Activated CD4-positive, alpha-beta T cell treated with anti-CD3 and anti-CD28 coated beads, Interleukin-2, amount 50 U/mL, for 4 hours (primary cell): ENCODE results near the gene MCRS1.

Experiments used
- DNase-seq, 2 experiments: peaks; one replicate each; pipeline ENCODE4 v3.0.0-alpha.2; 2020

Gene MCRS1

DNA sequence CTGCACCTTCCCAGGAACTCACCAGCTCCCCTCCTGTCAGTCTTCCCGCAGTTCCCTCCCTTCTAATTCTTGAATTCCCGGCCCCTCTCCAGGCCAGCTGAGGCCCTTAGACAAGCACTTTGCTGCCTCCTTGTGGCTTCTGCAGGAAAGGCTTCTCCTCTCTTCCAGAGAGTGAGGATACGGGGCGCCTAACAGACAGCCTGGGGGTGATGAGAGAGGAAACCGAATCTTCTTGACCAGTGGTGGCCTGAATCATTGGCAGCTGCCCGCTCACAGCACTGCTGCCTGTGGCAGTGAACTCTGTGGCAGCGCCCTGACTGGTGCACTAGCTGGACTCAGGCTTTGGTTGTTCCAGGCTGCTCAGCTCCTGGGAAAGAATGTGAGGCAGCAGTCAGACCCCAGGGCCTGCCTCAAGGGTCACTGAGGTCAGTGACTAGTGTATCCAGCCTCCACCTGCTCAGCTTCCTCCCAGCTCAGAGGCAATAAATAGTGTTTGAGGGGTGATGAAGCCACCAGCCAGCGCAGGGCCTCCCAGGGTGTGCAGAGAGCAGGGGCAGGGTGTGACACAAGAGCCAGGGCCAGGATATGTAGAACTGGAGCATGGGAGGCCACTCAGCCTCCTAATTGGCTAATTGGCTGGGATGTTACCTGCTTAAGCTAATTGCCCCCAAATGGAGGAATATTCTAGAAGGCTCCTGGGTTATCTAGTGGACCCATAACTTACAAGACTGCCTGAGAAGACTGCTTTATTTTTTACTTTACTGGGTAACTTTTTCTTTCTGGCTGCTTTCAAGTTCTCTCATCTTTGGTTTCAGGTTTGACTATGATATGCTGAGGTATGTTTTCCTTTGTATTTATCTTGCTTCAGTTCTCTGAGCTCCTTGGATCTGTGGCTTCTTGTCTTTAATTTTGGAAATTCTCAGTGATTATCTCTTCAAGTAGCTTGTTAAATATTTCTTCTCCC, 12.9 kb upstream of the MCRS1 start:
- peak; percentile 39 to 44 for DNase-seq

DNA sequence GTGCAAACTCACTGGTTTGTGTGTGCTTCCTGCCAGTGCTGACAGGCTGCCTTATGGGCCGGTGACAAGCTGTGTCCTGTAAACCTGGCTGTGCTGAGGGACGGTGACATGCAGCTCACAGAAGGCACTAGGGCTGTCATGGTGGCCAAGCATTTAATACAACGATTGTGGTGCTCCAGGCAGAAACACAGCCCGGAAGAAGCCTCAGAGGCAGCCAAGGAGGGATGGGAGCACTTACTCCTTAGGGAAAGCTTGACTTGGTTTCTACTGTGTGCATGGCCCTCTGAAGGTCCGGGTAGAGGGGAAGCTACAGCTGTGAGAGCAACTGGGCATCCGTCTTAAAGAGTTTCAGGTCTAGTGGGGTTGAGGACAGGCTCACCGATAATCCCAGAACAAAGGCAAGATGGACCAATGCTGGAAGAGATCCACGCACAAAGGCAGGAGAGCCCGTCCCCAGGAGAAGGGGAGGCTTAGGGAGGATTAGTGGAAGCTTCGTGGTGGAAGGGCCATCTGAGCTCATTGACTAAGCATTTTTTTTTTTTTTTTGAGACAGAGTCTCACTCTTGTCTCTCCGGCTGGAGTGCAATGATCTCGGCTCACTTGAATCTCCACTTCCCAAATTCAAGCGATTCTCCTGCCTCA, 10.7 kb upstream of the MCRS1 start:
- DNase-seq: no peak

DNA sequence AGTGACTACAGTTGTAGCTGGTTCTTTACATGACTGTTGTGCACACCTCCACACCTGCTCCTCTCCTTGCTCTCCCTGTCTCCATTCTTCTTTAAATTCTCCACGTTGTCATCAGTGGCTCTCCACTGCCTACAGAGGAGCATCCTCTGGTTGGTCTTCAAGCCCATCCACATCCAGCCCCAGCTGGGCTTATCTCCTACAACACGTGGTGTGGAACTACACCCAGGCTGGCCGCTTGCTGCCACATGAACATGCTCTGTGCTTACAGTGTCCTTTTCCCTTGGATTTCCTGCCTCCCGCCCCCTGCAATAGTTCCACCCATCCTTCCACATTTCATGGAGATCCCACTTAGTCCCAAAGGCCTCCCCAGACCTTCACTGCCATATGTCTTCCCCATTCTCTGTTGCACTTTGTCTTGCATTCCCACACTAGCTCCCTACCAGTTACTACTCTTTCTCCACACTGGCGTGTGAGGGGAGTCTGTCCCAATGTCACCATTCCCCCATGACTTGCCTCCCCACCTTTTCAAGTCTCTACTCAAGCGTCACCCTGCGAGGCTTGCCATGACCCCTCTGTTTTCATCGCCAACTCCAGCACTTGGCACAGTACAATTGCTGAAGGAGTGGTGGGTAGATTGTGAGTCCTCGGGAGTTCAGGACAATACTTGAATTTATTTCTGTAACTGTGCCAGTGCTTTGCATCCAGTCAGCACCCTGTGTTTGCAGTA, 9.8 kb upstream of the MCRS1 start:
- DNase-seq: no peak

DNA sequence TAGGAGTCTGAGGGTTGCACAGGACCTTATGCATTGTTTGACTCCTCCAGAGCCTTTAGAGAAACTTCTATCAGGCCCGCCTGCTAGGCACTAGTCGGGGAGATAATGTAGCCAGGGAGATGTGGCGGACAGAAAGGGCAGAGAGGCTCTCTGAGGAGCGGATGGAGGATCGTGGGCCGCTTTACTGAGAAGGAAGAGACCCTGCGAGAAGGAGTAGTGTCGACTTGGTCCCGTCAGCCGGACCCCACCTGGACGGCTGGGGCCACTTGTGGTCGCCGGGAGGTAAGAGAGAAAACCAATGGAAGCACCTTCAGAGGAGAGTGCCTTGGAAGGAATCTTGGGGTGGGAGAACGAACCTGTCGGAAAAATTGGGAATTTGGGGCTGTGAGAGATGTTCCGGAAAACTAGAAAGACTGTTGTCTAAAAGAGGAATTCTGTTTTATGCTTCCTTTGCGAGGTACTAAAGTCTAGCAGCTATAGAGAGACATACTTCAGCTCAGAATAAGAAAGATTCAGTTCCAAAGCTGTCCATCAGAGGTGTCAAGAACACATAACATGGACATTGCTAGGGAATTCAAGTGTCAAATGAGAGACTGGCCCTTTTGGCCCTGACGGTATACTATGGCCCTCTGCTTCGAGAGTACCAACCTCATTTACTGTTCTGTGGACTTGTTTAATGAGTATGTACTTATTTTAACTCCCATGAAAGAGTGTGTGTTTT, 660 bp upstream of the MCRS1 start:
- DNase-seq: no peak

DNA sequence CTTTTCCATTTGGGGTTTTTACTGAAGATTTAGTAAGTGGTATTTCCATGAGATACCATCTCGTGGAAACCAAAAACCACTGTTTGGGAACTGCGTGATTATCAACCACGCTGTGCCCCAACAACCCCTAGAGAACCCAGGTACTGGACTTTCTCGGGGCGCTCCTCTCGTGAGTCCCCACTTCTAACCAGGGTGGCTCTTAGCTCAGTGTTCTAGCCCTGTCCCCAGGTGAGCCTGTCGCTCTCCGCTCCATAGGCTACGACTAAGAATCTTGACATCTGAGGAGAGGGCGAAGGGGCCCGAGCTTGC, 686 bp downstream of the MCRS1 start:
- no peak for DNase-seq

DNA sequence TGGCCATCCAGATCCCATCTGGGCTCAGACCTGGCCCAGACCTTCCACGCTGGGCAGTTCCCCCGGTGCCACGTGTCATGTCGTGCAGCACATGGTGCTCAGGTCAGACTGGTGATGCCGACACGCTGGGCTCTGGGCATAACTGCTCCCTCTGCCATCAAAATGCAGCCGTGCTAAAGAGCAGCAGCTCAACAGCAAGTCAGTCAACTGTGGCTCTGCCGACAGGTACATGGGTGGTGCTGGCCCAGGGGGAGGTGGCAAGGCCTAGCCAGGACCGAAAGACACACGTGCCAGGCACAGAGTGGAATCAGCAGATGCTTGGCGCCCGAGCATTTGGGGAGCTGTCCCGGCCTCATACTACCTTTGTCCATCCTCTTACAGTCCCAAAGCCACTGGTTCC, 1.6 kb downstream of the MCRS1 start:
- DNase-seq: no peak

DNA sequence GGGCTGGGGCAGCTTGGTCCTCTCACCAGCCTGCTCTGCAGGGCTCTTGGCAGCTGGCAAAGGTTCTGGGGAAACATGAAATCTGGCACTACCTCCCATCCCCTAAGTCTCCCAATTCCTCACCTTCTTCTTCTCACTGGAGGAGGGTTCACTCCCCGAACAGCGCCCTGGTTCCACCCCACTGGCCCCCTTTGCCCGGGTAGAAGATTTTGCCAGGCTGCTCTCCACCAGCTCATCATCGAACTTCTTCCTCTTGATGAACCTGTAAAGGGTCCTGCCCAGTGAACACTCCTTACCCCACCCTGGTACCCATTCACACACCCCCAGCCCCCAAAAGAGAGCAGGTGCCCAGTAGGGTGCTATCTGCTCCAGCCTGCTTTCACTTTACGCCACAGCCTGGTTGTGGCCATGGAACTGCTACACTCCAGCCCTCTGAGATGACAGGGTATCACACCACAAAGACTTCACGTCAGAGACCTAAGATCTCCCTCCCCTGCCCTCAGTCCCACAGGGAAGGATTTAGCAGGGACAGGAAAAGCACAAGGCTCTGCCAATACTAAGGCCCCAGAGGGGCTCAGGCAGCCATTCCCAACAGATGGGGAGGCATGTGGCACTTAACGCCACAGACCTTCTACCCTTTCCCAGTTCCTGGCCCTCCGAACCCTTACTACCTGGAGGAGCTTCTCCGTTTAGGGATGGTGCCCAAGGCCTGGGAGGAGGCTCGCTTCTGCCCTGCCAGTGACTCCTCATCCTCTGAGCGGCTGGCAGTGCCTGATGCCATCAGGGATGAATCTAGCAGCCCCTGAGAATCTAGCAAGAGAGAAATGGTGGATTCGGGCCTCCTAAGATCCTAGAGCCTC, 2.3 kb downstream of the MCRS1 start:
- no peak for DNase-seq

DNA sequence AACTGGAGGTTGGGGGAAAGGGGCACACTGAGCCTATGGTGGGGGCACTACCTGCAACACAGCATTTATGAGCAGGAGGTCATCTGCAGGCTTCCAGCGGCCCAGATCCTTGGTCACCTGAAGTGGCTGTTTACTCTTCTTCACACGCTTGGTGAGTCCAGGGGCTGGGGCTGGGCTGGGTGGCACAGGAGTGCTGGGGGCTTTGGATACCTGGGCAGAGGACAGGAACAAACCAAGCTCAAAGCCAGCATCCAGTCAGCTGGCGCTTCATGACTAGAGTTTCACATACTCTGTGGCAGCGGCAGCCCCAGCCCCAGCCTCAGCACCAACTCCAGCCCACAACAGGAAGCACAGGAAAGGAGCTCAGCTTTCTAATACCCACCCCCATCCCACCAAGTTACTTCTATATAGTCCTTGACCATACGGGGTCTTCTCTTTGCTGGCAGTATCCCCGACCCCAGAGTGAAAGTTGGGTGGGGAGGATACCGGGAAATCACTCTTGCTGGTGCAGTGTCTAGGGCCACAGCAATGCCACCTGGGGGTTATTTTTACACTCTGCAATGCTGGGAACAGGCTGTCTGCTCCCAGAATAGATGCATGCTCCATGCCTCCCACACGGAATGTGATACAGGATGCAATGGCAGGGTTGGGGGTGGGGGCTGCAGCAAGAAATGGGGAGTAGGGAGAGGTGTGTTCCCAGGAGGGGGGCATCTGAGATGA, 3.1 kb downstream of the MCRS1 start:
- DNase-seq: no peak

DNA sequence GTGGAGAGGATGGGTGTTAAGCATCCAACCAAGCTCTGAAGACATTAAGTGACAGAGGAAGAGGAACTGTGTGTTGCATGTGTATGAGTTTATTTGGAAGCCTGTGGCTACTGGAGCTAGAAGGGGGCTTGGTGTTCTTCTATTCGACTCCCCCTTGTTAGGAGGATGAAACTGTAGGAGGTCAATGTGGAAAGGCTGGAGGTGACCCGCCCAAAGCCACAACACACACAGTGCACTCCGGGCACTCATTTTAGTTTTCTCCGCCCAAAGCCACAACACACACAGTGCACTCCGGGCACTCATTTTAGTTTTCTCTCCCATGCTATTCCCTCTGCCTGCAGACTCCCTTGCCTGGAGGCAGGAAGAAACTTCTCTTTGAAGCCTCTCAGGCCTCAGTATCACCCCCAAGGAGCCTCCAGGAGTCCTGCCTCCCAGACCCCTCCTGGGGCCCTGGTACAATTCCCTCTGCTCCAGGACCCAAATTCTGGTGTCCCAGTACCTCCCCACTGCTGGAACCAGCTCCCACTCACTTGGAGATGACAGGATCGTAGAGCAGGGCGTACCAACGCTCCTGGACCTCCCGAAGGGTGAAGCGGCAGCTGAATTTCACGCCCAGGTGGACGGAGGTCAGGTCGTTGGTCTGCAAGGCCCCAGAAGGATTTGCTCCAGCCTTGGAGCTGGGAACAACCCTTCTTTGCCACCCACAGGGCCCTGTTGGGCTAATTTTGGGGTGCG, 3.8 kb downstream of the MCRS1 start:
- no peak for DNase-seq

DNA sequence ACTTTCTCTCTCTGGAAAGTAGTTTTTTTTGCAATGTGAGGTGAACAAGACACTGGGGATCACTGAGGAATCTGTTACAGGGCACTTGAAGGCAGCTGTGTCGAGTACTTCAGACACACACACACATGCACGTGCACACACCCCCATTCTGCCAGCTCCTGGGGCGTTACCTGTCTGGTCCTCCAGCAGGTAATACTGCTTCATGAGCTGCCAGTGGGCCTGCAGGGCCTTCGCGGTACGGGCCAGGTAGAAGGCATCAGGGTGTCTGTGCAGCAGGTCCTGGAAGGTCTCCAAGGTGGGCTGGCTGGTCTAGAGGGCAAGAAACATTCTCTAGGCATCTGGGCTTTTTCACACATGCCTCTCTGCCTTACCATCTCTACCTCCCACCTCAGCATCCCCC, 5.1 kb downstream of the MCRS1 start:
- DNase-seq: no peak

DNA sequence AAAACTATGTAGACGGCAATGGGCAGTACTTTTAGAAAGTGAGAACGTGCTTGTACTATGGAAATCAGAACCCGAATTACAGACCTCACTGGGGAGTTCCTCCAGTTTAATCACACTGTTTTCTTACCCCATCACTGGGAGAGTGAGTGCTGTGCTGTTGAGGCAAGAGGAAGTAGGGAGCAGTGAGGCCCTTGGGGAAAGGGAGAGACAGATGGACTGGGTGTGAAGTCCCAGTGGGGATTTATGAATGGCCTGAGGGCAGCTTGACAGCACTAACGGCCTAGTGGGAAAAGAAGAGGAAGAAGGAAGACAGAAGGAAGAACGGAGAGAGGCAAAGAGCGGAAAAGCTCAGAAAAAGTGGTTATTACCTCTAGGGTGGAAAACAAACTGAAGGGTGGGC, 5.7 kb downstream of the MCRS1 start:
- DNase-seq: no peak

DNA sequence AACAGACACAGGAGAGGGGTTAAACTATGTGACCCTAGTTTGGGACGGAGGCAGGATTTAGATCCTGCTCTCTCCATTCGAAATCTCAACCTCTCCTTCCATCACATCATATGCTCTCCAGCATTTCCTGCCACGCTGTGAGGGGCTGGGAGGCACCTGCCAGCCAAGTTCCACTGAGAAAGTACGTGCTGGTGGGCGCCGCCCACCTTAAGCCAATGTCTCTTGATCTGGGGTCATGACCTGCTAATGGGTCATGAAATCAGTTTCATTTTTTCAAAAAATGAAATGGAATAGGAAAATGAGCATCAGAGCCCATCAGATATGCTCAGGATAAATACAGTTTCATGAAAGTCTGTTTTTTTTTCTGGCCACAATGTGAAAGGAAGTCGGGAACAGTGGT, 7.2 kb downstream of the MCRS1 start:
- no peak for DNase-seq

DNA sequence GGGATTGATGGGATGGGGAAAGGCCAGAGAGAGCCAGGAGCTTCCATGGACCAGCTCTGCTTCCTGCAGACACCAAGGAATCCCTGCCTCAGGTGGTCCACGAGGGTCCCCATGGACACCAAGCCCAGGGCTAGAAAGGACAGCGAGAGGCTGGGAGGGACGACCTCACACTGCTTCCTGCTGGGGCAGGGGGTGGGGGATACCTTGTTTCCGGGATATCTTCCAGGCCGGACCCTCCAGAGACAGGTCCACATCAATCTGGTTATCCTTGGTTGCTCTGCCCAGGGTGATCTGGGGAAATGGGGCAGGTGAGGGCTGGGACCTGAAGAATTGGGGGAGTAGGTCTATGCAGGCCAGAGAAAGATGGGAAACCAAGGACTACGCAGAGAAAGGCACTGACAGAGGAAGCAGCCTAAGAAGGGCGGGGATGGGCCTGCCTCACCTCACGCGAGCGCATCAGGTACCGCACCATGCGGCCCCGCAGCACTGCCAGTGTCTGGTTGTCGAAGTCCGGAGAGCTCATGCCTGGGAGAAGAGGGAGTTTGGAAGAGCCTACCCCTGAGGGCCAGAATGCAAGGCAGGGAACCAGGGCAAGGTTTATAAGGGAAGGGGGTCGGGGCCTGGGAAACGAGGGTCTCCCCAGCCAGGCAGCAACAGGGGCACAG, 8.8 kb downstream of the MCRS1 start:
- no peak for DNase-seq

DNA sequence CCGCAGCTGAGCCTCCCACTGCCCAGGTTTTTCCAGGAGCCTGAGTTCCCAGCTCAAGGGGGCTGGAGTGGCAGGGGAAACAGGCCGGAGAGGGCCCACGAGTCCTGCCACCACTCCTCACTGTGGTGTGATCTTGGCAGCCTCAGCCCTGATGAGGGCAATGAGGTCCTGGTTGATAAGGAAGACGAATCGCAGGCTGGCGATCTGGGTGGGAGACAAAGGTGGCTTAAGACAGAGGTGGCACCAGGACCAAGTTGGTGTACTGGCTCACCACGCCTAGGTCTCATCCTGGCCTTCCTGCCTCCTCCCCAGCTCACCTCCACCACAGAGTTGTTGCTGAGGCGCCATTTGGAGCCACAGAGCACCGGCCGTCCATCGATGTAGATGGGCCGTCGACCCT, 9.4 kb downstream of the MCRS1 start:
- no peak for DNase-seq

DNA sequence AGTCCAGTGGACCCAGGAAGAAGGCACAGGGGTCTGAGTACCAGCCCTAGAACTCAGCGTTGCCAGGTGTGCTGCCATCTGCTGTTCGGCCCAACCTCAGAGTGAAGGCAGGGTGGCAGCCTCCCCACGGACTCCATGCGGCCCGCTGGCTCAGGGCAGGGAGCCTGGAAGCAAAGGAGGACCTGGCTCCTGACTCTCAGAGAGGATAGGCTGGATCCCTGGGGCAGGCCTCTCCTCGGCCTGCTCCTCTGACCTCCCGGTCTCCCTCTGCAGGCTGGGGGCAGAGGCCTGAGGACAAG, 10.1 kb downstream of the MCRS1 start:
- no peak for DNase-seq

DNA sequence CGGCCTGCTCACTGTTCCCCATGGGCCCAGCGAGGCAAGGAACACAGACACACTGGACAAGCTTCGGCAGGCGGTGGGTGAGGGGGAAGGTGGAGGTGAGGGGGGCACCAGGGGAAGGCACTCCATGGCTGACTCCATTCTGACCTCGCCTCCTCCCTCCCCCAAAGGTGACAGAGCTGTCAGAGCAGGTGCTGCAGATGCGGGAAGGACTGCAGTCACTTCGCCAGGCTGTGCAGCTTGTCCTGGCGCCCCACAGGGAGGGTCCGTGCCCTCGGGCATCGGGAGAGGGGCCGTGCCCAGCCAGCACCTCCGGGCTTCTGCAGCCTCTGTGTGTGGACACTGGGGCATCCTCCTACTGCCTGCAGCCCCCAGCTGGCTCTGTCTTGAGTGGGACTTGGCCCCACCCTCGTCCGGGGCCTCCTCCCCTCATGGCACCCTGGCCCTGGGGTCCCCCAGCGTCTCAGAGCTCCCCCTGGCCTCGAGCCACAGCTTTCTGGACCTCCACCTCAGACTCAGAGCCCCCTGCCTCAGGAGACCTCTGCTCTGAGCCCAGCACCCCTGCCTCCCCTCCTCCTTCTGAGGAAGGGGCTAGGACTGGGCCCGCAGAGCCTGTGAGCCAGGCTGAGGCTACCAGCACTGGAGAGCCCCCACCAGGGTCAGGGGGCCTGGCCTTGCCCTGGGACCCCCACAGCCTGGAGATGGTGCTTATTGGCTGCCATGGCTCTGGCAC, 10.6 kb downstream of the MCRS1 start:
- no peak for DNase-seq

DNA sequence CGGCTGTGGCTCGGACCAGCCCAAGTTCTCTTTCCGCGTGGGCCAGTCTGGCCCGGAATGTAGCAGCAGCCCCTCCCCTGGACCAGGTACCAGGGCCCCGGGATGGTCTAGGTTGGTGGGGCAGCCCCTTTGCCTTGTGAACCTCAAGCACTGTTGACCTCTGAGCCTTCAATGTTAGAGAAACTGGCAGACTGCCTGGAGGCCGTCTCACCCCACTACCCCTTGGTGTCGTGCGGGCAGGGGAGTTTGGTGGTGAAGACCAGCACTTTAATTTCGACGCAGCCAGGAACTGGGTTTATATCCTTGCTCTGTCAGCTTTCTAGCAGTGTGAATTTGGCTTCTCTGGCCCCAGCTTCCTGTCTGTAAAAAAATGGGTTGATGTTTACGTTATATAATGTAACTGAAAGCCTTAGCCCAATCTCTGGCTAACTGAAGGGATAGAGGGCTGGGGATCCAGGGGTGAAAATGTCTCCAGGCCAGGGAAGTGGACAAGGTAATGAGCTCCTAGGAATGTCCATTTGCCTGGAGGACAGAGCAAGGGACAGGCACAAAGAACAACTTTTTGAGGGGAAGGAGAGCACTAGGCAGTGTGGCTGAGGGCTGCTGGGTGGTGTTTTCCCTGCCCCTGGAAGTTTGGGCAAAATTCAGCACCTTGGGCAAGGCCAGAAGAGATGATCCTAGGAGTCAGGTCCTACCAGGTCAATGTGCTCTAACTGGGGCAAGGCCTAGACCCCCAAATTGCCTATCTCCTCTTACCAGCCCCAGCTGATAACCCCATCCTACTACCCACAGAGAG, 11.4 kb downstream of the MCRS1 start:
- no peak for DNase-seq

DNA sequence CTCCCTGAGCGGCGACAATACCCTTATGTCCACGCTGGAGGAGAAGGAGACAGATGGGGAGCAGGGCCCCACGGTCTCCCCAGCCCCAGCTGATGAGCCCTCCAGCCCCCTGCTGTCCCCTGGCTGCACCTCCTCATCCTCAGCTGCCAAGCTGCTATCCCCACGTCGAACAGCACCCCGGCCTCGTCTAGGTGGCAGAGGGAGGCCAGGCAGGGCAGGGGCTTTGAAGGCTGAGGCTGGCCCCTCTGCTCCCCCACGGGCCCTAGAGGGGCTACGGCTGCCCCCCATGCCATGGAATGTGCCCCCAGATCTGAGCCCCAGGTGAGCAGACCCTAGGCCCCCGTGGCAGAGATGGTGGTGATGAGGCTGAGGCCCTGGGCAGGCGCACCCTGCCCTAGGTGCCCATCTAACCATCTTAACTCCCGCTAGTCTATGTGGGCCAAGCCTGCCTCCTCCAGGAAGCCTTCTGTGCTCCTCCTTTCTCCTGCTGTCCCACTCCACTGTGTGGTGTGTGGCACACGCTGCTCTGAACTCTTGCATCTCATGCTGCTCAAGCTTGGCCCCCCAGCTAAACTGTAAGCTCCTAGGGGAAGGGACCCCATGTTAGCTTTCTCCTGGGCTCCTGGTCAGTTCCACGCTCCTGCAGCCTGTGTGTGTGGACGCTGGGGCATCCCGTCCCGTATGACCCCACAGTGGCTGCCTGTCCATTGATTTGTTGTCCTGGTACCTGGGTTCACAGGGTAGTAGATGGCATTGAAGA, 12.1 kb downstream of the MCRS1 start:
- DNase-seq: no peak
